SK-N-MC (cell line): ENCODE data around the gene SYT15B.
"Not testable (repeated sequence)": the region's sequence is repeated elsewhere in the genome, so short reads cannot be mapped to it uniquely, and the experiment has no call there.

Experiments
- DNase-seq: peaks from one replicate; pipeline ENCODE4 v3.0.0-alpha.2; 2011; ENCODE audit warnings: low read depth, low spot score
- H3K27ac ChIP-seq: fragments of 200-600 bp; sonication (generic); 2 replicates; pipeline ENCODE4 v1.5.1; 2016; ENCODE audit warnings: mixed run types
- H3K36me3 ChIP-seq: fragments of 200-600 bp; sonication (generic); 2 replicates; pipeline ENCODE4 v1.6.1; 2017; ENCODE audit warnings: antibody characterized with exemption, low read length, mixed read lengths; ENCODE audit not compliant: insufficient read depth
- H3K4me3 ChIP-seq: fragments of 200-600 bp; sonication (generic); 2 replicates; pipeline ENCODE4 v1.5.1; 2016
- H3K9ac ChIP-seq: fragments of 200-600 bp; sonication (generic); 2 replicates; pipeline ENCODE4 v1.8.0; 2017; ENCODE audit warnings: mixed run types, mixed read lengths; ENCODE audit not compliant: insufficient read length
- H3K9me3 ChIP-seq: fragments of 200-600 bp; sonication (generic); 2 replicates; pipeline ENCODE4 v1.6.1; 2017; ENCODE audit warnings: low read depth, mild to moderate bottlenecking, antibody characterized with exemption, low read length, moderate library complexity, mixed read lengths

Gene SYT15B

DNA sequence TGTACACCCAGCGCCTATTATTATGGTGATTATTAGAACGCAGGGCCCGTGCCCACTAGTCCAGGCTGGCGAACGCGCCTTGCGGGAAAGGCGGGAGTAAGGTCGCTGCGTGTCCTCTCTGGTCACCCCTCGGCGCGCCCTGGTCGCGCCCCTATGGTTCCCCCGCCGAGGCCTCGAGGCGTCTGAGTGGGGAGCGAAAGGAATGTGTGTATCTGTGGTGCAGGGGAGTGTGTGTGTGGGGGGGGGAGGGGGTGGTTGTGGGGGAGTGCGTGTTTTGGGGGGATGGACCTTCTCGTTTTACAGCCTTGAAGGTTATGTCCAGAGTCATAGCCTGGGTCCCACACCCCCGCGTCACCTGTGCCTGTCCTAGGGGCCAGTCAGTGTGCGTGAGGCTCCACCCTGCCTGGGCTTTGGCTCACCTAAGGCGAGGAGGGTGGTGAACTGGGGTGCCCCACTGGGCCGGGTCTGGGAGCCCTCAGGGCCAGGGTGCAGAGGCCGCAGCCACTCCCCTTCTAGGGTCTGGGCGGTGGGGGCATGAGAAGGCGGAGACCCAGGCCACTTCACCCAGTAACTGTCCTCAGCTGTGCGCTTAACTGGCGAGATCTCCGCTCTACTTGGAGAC, at the start of gene SYT15B:
TSS of gene SYT15B (minus strand) at position 39 of the 622 bp plus-strand sequence. CDS start 952 bp downstream, outside the sequence.
- DNase-seq, H3K27ac ChIP-seq, H3K9ac ChIP-seq, H3K9me3 ChIP-seq, H3K4me3 ChIP-seq, H3K36me3 ChIP-seq: not testable (repeated sequence)

DNA sequence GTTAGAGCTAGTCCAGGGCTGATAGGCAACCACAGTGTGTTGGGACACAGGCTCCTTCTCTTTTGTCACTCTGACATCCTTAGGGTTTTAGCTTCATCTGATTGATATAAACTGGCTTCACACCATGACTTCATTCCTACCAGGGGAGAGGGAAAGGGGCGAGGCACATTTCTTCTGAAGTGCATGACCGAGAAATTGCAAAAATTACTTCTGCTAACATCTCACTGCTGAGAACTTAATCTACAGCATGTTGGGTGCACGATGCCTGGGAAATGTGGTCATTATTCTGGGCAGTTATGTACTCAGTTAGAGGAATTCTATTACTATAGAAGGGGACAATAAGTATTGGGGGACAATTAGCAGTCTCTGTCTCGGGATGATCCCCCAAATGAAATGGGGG, 16.2 kb upstream of the SYT15B start:
- H3K4me3 ChIP-seq, result not testable (repeated sequence)

DNA sequence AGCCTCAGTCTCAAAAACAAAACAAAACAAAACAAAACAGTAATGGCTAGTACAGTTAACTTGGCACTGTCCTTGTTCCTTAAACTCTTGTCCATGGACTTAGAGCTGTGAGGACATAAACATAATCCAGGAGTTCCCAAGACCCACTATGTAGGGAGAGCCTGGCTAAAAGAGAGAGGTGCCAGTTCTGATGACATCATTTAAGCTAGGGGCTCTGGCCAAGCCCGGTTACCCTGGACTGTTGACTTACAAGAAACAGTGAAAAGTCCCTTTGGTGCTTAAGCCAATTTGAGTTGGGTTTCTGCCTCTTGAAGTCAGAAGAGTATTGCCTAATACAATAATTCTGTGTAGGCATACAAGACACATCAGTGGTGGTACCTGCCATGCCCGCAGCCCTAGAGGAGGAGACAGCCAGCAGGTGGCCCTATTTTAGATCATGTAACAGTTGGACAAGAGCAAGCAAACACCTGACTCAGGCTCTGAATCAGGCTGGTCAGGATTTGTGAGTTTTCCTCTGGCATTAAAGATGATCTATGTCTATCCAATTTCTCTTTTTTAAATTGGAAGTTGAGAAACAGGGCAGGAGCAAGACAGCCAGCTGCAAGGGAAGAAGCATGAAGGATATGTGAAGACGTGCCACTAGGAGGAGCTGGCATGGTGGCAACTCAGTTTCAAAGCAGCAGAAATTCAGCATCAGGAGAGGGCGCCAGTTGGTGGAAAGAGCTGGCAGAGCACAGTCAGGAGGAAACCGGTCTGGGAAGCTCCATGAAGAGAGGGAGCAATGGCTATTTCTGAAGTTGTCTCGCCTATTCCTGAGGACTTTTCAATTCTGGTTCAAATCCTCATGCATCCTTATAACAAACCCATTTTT, 12.2 kb upstream of the SYT15B start:
- DNase-seq, H3K27ac ChIP-seq, H3K9me3 ChIP-seq, H3K4me3 ChIP-seq, H3K9ac ChIP-seq, H3K36me3 ChIP-seq: not testable (repeated sequence)

More for the DNA sequence above, 16.2 kb upstream of the SYT15B start:
- H3K27ac ChIP-seq, H3K36me3 ChIP-seq, H3K9ac ChIP-seq, H3K9me3 ChIP-seq, DNase-seq: not testable (repeated sequence)

DNA sequence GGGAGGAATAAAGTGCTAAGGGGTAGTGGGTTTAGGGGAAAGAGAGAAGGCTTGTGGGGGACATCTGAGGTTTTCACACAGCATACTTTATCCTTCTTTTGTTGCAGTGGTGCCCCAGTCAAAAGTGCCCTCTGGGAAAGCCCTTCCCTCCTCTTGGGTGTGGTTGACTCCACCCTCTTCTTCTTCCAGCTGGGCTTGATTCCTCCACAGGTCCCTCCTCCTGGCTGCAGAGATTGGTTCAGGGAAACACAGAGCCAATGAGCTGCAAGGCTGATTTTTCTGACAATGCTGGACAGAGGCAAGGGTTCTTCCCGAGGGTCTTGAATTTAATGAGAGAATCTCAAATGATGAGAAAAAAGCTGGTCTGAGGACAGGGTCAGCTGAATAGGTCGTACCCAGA, 7.4 kb upstream of the SYT15B start:
- not testable (repeated sequence) for H3K36me3 ChIP-seq, H3K4me3 ChIP-seq, H3K9ac ChIP-seq, H3K9me3 ChIP-seq, H3K27ac ChIP-seq, DNase-seq

DNA sequence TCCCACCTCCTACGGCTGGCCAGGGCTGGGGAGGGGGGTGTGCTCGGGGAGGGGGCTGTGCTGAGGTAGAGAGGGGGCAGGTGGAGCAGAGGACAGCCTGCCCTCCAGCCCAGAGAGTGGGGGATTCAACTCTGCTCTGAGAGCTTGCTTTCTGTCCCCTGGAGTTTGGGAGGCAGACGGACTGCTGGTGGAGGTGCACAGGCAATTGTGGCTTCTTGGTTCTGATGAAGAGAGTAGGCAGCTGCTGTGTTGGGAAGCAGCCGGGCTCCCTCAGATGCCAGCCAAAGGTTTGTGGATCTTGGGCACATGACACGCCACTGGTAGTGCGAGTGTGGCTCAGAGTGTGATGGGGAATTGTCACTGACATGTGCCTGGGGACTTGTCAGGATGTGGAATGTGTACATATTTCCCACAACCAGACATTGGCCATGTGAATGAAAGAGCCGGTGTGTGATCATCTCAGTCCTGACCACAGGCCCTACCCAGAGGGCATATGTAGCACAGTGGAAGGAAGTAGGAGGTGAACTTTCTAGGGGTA, 5.3 kb upstream of the SYT15B start:
- DNase-seq, H3K9me3 ChIP-seq, H3K27ac ChIP-seq, H3K36me3 ChIP-seq, H3K9ac ChIP-seq, H3K4me3 ChIP-seq: not testable (repeated sequence)

DNA sequence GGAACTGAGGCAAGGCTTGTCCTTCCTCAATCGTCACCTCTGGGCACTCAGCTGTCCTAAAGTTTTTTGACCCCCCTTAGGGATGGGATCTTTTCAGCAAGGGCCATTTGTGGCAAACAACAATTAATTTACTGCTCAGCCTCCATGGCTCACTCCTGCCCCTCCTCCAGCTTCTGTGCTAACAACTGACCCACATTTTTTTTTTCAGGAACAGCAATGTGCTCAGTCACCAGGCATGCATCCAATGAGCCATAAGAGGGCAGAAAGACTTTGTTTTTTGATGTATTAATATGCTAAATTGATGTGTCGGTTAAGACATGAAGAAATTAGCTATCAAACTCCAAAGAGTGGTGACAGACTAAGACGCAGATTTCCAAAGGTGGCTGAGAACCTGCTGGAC, 4.7 kb upstream of the SYT15B start:
- not testable (repeated sequence) for H3K4me3 ChIP-seq, H3K9me3 ChIP-seq, DNase-seq, H3K36me3 ChIP-seq, H3K9ac ChIP-seq, H3K27ac ChIP-seq

DNA sequence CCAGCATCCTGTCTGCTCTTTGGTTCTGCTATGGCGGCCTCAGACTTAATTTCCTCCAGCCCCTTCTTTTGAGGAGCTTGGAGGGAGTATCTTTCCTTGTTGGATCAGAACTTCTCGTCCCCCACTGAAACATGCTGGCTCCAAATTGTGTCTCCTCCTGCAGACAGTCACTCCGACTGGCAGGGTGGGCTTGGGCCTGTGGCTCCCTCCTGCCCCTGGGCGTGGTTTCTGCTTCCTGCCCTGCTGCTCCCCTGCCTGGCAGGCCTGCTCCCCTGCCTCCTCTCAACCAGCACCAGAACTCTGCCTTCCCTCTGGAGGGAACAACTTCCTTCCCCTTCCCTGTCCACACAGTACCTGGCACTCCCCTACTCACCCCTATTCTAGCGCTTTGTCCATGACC, 3.8 kb upstream of the SYT15B start:
- not testable (repeated sequence) for H3K27ac ChIP-seq, H3K4me3 ChIP-seq, H3K9me3 ChIP-seq, H3K36me3 ChIP-seq, H3K9ac ChIP-seq, DNase-seq

DNA sequence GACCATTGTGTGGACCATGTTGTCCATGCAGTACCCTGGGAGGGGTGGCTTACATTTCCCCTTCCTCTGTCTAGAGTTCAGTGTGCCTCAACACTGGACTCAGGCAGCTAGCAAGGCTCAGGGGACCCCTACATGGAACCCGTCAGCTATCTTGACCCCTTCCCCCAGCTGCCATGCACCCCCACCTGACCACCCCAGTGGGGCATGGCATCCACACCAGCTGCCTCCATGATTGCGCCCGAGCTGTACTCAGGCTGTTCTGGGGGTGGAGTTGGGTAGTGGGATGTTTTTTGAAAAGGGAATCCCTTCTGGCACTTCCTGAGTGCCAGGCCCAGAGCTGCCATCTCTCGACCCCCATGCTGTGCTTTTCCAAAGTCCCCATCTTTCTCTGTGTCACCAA, 1.8 kb upstream of the SYT15B start:
- H3K36me3 ChIP-seq, H3K9ac ChIP-seq, DNase-seq, H3K4me3 ChIP-seq, H3K9me3 ChIP-seq, H3K27ac ChIP-seq: not testable (repeated sequence)

DNA sequence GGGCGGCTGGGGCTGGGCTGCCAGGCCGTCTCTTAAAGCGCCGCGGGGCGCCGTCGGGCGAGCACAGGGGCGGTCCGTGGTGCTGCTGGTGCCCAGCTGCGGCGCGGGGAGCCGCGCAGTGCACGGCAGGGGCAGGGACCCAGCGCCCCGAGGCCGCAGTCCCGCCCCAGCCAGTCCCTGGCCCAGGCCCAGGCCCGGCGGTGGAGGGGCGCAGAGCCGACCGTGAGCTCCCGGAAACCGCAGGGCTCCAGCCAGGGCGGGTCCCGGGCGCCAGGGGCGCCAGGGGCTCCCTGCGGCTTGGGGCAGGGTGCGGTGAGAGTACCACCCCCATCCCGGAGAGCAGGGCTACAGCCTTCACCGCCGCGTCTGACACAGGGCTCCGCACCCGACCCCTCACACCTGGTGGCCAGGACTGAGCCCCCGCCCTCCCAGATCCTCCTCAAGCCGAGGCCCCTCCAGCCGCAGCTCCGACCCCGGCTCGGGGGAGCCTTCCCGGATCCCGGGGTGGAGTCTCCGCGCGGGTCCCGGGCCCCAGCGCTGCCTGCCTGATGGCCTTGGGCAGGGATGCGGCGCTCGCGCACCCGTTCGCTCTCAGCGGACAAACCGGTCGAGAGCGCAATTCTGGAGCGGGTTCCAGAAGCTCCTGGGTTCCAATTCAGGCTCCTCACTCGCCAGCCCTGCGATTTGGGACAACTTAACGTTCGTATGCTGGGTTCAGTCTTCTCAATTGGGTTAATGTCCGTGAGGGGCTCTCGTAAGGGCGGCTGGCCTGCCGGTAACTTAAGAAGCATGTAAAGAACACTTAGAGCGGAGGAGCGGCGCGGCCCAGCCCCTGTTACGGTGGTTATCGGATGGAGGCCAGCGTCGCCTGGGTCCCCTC, 478 bp downstream of the SYT15B start:
- not testable (repeated sequence) for H3K36me3 ChIP-seq, DNase-seq, H3K9ac ChIP-seq, H3K27ac ChIP-seq, H3K4me3 ChIP-seq, H3K9me3 ChIP-seq

DNA sequence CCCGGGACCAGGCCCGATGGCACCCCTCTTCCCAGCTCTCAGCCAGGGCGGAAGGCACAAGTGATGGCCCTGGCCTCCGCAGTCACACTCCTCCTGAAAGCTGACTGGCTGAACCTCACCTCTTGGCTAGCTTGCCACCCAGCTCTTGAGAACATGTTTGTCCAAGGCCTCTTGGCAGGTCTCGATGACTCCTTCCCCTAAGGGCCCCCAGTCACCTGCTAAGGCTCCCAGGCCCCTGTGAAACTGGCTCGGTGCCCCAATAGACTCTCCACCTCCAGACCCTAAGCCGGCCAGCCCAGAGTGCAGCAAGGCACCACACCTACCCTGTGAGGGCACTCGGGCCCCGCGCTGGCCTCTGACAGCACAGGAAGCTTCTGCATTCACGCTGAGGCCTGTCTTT, 4.5 kb downstream of the SYT15B start:
- H3K9me3 ChIP-seq, result not testable (repeated sequence)

DNA sequence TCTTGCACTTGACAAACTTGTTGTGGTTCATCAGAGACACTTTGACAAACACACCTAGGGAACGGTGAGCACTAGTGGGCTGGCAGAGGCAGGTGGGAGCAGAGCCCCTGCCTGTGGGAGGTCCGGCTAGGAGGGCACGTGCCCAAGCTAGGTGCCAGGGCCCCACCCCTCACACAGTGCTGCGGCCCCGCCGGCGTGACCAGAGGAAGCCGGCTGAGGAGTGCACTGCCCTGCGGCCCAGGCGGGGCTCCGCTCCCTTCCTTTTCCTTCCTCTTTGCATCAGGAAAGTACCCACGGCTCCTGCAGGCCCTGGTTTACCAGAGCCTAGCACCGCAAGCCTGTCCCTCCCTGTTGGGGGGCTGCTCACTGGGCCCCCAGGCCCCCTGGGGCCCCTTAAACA, 7.2 kb downstream of the SYT15B start:
- H3K36me3 ChIP-seq, result not testable (repeated sequence)

More for the DNA sequence above, 4.5 kb downstream of the SYT15B start:
- H3K27ac ChIP-seq, H3K4me3 ChIP-seq, DNase-seq, H3K36me3 ChIP-seq, H3K9ac ChIP-seq: not testable (repeated sequence)

DNA sequence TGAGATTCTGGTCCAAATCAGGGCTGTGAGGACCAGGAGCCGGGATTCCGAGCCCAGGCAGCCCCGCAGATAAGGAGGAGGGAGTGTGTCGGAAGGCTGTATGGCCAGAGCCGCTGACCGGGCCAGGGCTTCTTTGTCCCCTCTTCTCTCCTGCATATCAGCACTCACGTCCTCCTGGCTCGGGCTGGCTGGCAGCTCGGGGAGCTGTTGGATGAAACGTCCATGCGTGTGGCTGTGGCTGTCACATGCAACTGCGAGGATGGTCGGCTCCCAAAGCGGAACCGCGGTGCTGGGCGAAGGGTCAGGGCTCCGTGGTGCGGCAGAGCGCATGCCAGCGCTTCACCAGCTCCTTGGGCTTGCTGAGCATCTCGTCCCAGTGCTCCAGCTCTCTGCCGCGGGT, 9.5 kb downstream of the SYT15B start:
- not testable (repeated sequence) for H3K36me3 ChIP-seq, DNase-seq, H3K4me3 ChIP-seq, H3K9me3 ChIP-seq, H3K9ac ChIP-seq, H3K27ac ChIP-seq

More for the DNA sequence above, 7.2 kb downstream of the SYT15B start:
- DNase-seq, H3K4me3 ChIP-seq, H3K9ac ChIP-seq, H3K27ac ChIP-seq, H3K9me3 ChIP-seq: not testable (repeated sequence)

DNA sequence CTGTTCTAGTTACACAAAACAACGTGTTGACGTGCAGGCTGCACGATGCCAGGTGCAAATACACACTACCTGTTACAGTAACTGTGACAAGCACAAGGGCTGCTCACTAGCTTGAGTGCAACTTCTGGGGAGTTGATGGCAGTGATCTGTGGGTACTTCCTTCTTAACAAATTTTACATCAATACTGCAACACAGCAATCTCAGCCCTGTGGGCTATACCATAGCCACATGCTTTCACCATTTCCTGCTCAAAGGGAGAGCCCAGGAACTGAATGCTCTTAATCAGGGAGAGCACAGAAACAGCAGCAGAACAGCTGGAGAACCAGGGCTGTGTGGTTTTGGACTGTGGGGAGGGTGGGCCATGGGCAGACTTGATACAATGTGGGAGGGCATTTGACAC, 10.2 kb downstream of the SYT15B start:
- not testable (repeated sequence) for H3K4me3 ChIP-seq, DNase-seq, H3K9ac ChIP-seq, H3K9me3 ChIP-seq, H3K27ac ChIP-seq, H3K36me3 ChIP-seq

DNA sequence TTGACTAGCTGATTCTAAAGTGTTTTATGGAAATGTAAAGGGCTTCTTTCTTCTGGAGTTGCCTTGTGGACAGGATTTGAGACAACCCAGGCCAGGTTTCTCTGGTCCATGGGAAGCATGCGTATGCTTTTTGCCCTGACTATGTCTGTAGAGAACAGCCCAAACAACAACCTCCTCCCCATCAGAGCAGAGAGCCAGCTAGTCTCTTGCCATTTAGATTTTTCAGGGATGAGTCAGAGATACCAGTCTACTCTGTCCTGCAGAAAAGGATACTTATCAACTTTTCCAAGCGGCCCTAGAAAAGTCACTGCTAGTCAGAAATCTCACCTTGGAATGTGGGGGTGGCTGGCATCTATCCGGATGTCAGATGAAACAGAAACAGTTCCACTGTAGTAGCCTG, 11.6 kb downstream of the SYT15B start:
- not testable (repeated sequence) for H3K9me3 ChIP-seq, H3K36me3 ChIP-seq, H3K4me3 ChIP-seq, H3K9ac ChIP-seq, H3K27ac ChIP-seq, DNase-seq
